Ascending aorta (tissue), 2 donors: ENCODE measurements around the gene DACH1. TPM values are rescaled to one million over a fixed set of nuclear protein-coding genes. Genes with fewer than 3 reads are reported as not detected.

Source experiments
- DNase-seq, 2 donors: peaks; one replicate each; pipeline ENCODE4 v3.0.0-alpha.2; 2019; ENCODE audit warnings: low spot score in 2 of 2
- H3K27ac ChIP-seq, 2 donors: fragments of 200-600 bp; sonication (generic); one replicate each; pipeline ENCODE4 v1.5.1; 2016 to 2017; ENCODE audit warnings: mild to moderate bottlenecking in 1 of 2
- H3K27me3 ChIP-seq: fragments of 200-600 bp; sonication (generic); one replicate; pipeline ENCODE4 v1.5.1; 2017
- H3K36me3 ChIP-seq, 2 donors: fragments of 200-600 bp; sonication (generic); one replicate each; pipeline ENCODE4 v1.5.1; 2016
- H3K4me1 ChIP-seq, 2 donors: fragments of 200-600 bp; sonication (generic); one replicate each; pipeline ENCODE4 v1.5.1; 2016 to 2017; ENCODE audit warnings: mild to moderate bottlenecking in 1 of 2
- H3K4me3 ChIP-seq, 2 donors: fragments of 200-600 bp; sonication (generic); one replicate each; pipeline ENCODE4 v1.5.1; 2016 to 2017; ENCODE audit warnings: mild to moderate bottlenecking in 1 of 2
- H3K9me3 ChIP-seq, 2 donors: fragments of 200-600 bp; sonication (generic); one replicate each; pipeline ENCODE4 v1.5.1; 2016
- intact Hi-C: fragments of 100-400 bp; cut with DNase I; formaldehyde crosslinking; loops from one replicate; pipeline ENCODE4 v1.15.1; 2023
- total RNA-seq: library from RNA; depleted of rRNA; stranded (reverse); fragments of >200 nt; gene quantifications from one replicate; pipeline ENCODE4 v1.1.0, GENCODE V29; 2016
- TF ChIP-seq, protein P1 (sequence below), 3 experiments: fragments of 200-600 bp in 2 of 3; fragments of 450-650 bp in 1 of 3; sonication (generic) in 2 of 3; IDR thresholded peaks; one replicate each; pipeline ENCODE4 v1.5.1; 2016 to 2019; ENCODE audit warnings: antibody characterized with exemption in 3 of 3, mild to moderate bottlenecking in 1 of 3, moderate library complexity in 1 of 3

The DACH1 gene
- total RNA-seq, 1 donor from 2014 or later, result not detected

DNA sequence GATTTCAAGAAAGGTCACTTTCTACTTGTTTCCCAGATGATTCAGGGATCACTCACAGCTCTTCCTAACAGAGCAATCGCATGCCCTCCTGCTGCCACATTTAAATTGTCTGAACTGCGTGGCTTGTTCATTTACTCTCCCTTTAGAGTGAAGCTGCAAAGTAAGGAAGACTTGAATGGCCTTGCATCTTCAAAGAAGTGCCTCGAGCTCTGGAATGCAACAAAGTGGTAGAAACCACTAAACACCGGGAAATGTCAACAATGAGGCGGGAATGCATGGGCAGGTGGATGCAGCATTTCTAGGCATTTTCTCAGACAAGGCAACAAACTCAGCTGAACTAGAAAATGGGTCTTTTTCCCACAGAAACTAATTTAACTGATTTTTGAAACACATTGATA, 10.3 kb upstream of the DACH1 start:
- H3K4me1 ChIP-seq, result no peaks in the 10 kb centered on the region
- no peak overlapping the region for H3K27ac ChIP-seq
- no peak overlapping the region for H3K4me3 ChIP-seq
- no peak for DNase-seq
- H3K36me3 ChIP-seq, result no peaks in the 10 kb centered on the region
- no peaks in the 10 kb centered on the region for H3K27me3 ChIP-seq
- TF ChIP-seq, protein P1, sequence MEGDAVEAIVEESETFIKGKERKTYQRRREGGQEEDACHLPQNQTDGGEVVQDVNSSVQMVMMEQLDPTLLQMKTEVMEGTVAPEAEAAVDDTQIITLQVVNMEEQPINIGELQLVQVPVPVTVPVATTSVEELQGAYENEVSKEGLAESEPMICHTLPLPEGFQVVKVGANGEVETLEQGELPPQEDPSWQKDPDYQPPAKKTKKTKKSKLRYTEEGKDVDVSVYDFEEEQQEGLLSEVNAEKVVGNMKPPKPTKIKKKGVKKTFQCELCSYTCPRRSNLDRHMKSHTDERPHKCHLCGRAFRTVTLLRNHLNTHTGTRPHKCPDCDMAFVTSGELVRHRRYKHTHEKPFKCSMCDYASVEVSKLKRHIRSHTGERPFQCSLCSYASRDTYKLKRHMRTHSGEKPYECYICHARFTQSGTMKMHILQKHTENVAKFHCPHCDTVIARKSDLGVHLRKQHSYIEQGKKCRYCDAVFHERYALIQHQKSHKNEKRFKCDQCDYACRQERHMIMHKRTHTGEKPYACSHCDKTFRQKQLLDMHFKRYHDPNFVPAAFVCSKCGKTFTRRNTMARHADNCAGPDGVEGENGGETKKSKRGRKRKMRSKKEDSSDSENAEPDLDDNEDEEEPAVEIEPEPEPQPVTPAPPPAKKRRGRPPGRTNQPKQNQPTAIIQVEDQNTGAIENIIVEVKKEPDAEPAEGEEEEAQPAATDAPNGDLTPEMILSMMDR (IDR thresholded peaks at IDR 0.05), result no peak
- intact Hi-C loops, result no loop called here
- H3K9me3 ChIP-seq, result no peaks in the 10 kb centered on the region

DNA sequence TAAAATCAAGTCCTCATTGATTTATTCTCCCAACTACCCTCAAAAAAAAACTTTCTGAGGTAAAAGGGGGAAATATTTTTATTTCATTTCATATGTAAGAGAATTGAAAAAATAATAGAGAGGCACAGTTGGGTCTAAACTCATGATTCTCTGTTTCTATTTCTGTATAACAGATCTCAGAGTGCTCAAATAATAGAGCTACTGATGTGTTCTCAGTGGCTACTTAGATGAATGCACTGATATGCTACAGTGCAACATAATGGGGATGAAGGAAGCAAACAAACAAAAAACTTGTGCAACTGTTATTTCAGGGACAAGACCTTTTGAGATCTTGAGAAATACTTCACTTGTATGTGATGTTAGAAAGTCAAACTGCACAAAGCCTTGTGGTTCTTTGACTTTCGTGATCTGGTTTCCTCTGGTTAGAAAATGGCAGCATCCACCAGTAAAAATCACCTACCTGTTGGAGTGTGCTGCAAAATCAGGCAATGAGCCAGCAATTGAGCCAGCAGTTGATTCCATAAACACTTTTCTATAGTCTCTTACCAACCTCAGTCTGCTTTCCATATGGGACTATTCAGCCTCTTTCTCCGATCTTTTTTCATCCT, 9.7 kb upstream of the DACH1 start:
- no peaks in the 10 kb centered on the region for H3K36me3 ChIP-seq
- intact Hi-C loops, result no loop called here
- no peaks in the 10 kb centered on the region for H3K27me3 ChIP-seq
- H3K4me3 ChIP-seq, result no peak overlapping the region
- TF ChIP-seq, protein P1 (IDR thresholded peaks at IDR 0.05), result no peak
- H3K4me1 ChIP-seq, result no peaks in the 10 kb centered on the region
- DNase-seq, result no peak
- no peak overlapping the region for H3K27ac ChIP-seq
- no peaks in the 10 kb centered on the region for H3K9me3 ChIP-seq

DNA sequence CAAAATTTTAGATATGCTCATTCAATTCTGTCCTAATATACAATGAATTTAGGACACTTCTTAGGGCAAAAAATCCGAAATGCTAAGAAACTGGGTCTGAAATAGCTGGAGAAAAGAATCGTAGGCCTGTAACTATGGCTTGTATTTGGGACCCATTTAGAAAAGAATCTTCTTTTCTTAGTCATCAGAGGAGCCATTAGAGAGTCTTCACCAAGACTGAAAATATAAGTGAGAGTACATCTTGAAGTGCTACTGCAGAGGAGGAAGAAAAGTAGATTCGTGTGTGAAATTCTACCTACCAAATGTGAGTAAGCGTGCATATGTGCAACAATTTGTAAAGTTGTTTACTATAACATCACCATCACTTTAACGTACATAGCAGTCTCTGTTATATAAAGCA, 8.8 kb upstream of the DACH1 start:
- Histone ChIP-seq H3K4me1 (no peaks in the 10 kb centered on the region), H3K27me3 (no peaks in the 10 kb centered on the region), H3K27ac (no peak overlapping the region), H3K36me3 (no peaks in the 10 kb centered on the region), H3K9me3 (no peaks in the 10 kb centered on the region), H3K4me3 (no peak overlapping the region)
- DNase-seq, result no peak
- TF ChIP-seq, protein P1 (IDR thresholded peaks at IDR 0.05), result no peak
- intact Hi-C loops, result no loop called here

DNA sequence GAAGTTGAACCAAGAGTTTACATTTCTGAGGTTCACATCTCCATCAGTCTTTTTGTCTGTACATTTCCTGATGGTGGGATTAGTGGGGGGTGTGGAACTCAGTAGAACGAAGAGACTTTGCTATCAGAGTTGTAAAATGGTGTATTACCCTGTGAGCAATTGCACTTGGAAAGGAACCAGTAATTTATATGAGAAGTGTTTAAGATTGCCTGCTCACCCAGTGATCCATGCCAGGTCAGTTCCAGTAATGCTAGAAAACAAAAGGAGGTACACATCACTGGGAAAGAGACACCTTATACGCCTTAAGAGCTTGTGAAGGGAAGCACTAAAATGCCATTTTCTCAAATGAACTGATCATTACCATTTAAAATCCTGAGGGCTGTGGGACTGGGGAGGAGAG, 7.5 kb upstream of the DACH1 start:
- intact Hi-C loops, result no loop called here
- Histone ChIP-seq H3K27me3 (no peaks in the 10 kb centered on the region), H3K9me3 (no peaks in the 10 kb centered on the region), H3K27ac (no peak overlapping the region), H3K36me3 (no peaks in the 10 kb centered on the region), H3K4me1 (no peaks in the 10 kb centered on the region), H3K4me3 (no peak overlapping the region)
- TF ChIP-seq, protein P1 (IDR thresholded peaks at IDR 0.05), result no peak
- DNase-seq, result no peak

DNA sequence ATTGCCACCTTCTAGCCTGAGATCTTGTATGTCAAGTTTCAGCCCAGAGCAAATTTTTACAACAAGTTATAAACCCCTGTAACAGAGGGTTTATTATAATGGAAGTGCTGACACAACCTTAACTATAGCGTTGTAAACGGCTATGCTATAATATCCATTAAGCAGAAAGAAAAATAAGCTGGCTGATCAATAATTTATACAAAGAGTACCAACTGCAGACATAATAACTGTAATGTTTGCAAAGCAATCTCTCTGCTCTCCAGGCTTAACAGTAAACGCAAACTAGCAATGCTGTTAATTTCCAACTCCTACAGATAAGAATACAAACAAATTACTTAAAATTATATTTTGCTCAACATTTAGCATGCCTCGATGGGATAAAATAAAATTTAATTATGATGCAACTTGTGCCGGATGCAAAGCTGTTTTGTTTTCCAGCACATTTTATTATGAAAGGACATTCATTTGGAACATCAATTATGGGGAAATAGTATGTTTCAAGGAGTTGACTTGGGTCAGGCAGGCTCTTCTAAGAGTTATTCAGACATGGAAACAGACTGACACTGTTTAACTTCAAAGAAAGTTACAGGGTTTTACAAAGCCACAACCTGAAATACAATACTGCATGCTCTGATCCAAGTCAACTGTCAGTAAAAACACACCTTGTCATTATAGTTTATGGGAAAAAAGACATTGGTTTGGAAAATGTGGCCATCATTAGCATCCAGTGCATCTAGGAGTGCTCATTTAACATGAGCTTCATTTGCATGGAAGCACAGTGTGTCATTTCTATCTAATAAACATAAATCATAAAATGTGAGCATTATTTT, 6.6 kb upstream of the DACH1 start:
- H3K9me3 ChIP-seq, result no peaks in the 10 kb centered on the region
- intact Hi-C loops, result no loop called here
- H3K27me3 ChIP-seq, result no peaks in the 10 kb centered on the region
- no peak for DNase-seq
- TF ChIP-seq, protein P1 (IDR thresholded peaks at IDR 0.05), result no peak
- H3K36me3 ChIP-seq, result no peaks in the 10 kb centered on the region
- H3K4me3 ChIP-seq, result no peak overlapping the region
- no peaks in the 10 kb centered on the region for H3K4me1 ChIP-seq
- no peak overlapping the region for H3K27ac ChIP-seq
